Neutrophil (primary cell): ENCODE data around the gene PTPRE.

Source experiments
- H3K27ac ChIP-seq: fragments of 200-600 bp; sonication (generic); 2 replicates; pipeline ENCODE4 v1.5.1; 2016; ENCODE audit warnings: mild to moderate bottlenecking, moderate library complexity
- H3K27me3 ChIP-seq: fragments of 200-600 bp; sonication (generic); 2 replicates; pipeline ENCODE4 v1.6.0; 2016; ENCODE audit warnings: mild to moderate bottlenecking
- H3K36me3 ChIP-seq: fragments of 200-600 bp; sonication (generic); 2 replicates; pipeline ENCODE4 v1.5.1; 2017
- H3K4me1 ChIP-seq, 2 experiments: fragments of 200-600 bp in 1 of 2; sonication (generic) in 1 of 2; 1 replicate in 1 of 2; 2 replicates in 1 of 2; pipeline versions ENCODE4 v1.5.1 to v1.6.1; 2013 to 2016; ENCODE audit warnings: low read depth in 1 of 2, low read length in 1 of 2, mild to moderate bottlenecking in 1 of 2, moderate library complexity in 1 of 2; ENCODE audit not compliant: control insufficient read depth in 1 of 2, insufficient read depth in 1 of 2
- H3K4me3 ChIP-seq, 2 experiments: fragments of 200-600 bp in 1 of 2; sonication (generic) in 1 of 2; 1 replicate in 1 of 2; 2 replicates in 1 of 2; pipeline ENCODE4 v1.5.1; 2013 to 2016; ENCODE audit warnings: low read depth in 1 of 2, low read length in 1 of 2, mild to moderate bottlenecking in 1 of 2, moderate library complexity in 1 of 2
- H3K9me3 ChIP-seq: fragments of 200-600 bp; sonication (generic); 2 replicates; pipeline ENCODE4 v1.5.1; 2016
- CTCF ChIP-seq: fragments of 200-600 bp; sonication (generic); IDR thresholded peaks from 2 replicates; pipeline ENCODE4 v1.5.1; 2016; ENCODE audit warnings: antibody characterized with exemption

The PTPRE gene

DNA sequence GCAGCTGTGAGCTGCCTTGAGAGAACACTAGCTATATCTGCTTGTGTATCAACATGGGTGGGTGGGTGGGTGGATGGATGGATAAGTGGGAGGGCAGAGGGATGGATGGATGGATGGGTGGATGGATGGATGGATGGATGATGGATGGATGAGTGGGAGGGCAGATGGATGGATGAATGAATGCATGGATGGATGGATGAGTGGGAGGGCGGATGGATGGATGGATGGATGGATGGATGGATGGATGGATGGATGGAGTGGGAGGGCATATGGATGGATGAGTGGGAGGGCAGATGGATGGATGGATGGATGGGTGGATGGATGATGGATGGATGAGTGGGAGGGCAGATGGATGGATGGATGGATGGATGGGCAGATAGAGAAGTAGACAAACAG is 143.2 kb downstream of the PTPRE start:
- H3K27ac ChIP-seq: peak overlapping the region; percentile 98
- peaks cover 64% of the 10 kb centered on the region for H3K36me3 ChIP-seq
- no peak for TF ChIP-seq CTCF
- no peaks in the 10 kb centered on the region for H3K27me3 ChIP-seq
- H3K9me3 ChIP-seq: no peaks in the 10 kb centered on the region
- peak overlapping the region; percentile 88 to 91 for H3K4me3 ChIP-seq
- H3K4me1 ChIP-seq: peaks cover 84 to 88% of the 10 kb centered on the region in 2 experiments

DNA sequence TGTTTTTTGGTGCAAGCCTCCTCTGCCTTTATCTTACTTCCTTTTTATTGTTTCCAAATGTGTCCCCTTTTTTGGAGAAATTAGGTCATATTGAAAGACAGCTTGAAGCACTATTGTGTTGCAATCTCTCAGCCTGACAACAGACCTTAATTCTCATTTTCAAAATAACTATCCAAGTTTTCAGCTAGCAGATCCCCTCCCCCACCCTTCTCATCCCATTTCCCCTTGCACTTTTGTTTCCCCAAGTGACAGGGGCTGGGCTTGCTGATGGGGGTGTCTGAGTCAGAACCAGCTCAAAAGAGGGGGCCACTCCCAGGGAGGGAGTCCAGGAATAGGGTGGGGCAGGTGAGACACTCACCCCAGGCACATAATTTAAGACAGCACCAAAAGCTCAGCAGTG is 144.0 kb downstream of the PTPRE start:
- peak overlapping the region; percentile 88 to 91 for H3K4me3 ChIP-seq
- peak overlapping the region; percentile 98 for H3K27ac ChIP-seq
- H3K36me3 ChIP-seq: peaks cover 73% of the 10 kb centered on the region
- TF ChIP-seq CTCF: no peak
- no peaks in the 10 kb centered on the region for H3K27me3 ChIP-seq
- H3K4me1 ChIP-seq: peaks cover 84 to 88% of the 10 kb centered on the region in 2 experiments
- H3K9me3 ChIP-seq: no peaks in the 10 kb centered on the region

GRCh38 chr10:128051548-128051947 is 144.6 kb downstream of the PTPRE start:
- TF ChIP-seq CTCF: peak; percentile 22
- Histone ChIP-seq H3K4me1 (peaks cover 84 to 88% of the 10 kb centered on the region in 2 experiments), H3K27ac (peak overlapping the region; percentile 98)

GRCh38 chr10:128052696-128053095 is 145.8 kb downstream of the PTPRE start:
- Histone ChIP-seq H3K9me3 (no peaks in the 10 kb centered on the region), H3K4me1 (peaks cover 85 to 88% of the 10 kb centered on the region in 2 experiments), H3K4me3 (peak overlapping the region; percentile 88 to 91), H3K27ac (peak overlapping the region; percentile 98), H3K36me3 (peaks cover 90% of the 10 kb centered on the region), H3K27me3 (no peaks in the 10 kb centered on the region)
- TF ChIP-seq CTCF: no peak

More at GRCh38 chr10:128051548-128051947, 144.6 kb downstream of the PTPRE start:
- no peaks in the 10 kb centered on the region for H3K27me3 ChIP-seq
- H3K36me3 ChIP-seq: peaks cover 79% of the 10 kb centered on the region
- H3K9me3 ChIP-seq: no peaks in the 10 kb centered on the region
- H3K4me3 ChIP-seq: peak overlapping the region; percentile 88 to 91

- Histone ChIP-seq H3K4me1 (peaks cover 91 to 92% of the 10 kb centered on the region in 2 experiments), H3K36me3 (peaks cover 96% of the 10 kb centered on the region), H3K27ac (peak overlapping the region; percentile 98), H3K27me3 (no peaks in the 10 kb centered on the region), H3K4me3 (peak overlapping the region; percentile 88 to 91), H3K9me3 (no peaks in the 10 kb centered on the region)
- TF ChIP-seq CTCF: no peak
These were observed 146.5 kb downstream of the PTPRE start for GRCh38 chr10:128053356-128053755.
